Gastrocnemius medialis (tissue), 4 donors: ENCODE data around the gene LRRK1.

ENCODE experiments used
- CTCF ChIP-seq, 5 experiments: fragments of 450-650 bp in 3 of 5; fragments of 200-600 bp in 2 of 5; sonication (generic) in 2 of 5; IDR thresholded peaks in 4 of 5; conservative IDR thresholded peaks in 1 of 5; 1 replicate in 4 of 5; 2 replicates in 1 of 5; pipeline ENCODE4 v1.5.1; 2016 to 2019; ENCODE audit warnings: antibody characterized with exemption in 5 of 5, mild to moderate bottlenecking in 3 of 5, moderate library complexity in 3 of 5
- POLR2A ChIP-seq, 2 donors: fragments of 450-650 bp; IDR thresholded peaks; one replicate each; pipeline ENCODE4 v1.6.1; 2017; ENCODE audit warnings: antibody characterized with exemption in 2 of 2, mild to moderate bottlenecking in 2 of 2, moderate library complexity in 2 of 2

- TF ChIP-seq CTCF (IDR thresholded peaks at IDR 0.05 in 4 of 5, conservative IDR thresholded peaks at IDR 0.05 in 1 of 5) (no peak), POLR2A (IDR thresholded peaks at IDR 0.05) (no peak)
These were observed 6.3 kb downstream of the LRRK1 start for GRCh38 chr15:100925480-100925879.
